IMR-90 (cell line): ENCODE data around the gene STX11. TPM values are rescaled to one million over a fixed set of nuclear protein-coding genes. Genes with fewer than 3 reads are reported as not detected.

ENCODE experiments used
- ATAC-seq: fragments of 200-7000 bp; cut with Tn5 transposase; 2 replicates; pipeline ENCODE4 v1.9.1; 2020; ENCODE audit warnings: low read depth, mild to moderate bottlenecking, moderate library complexity
- BruUV-seq: library from RNA; stranded (reverse); fragments of 400-500 nt; replicated peaks from 2 replicates; lab custom pipeline; 2021; lab: Mats Ljungman, UMichigan
- CTCF ChIA-PET: fragments of 300-600 bp; formaldehyde crosslinking; extraction: SDS; loops from one replicate; lab custom pipeline; 2021; ENCODE audit warnings: antibody characterized with exemption; lab: Yijun Ruan, JAX
- POLR2A ChIA-PET: fragments of 300-600 bp; sonication (Branson Sonifier 250); formaldehyde crosslinking; loops from one replicate; lab custom pipeline; 2022; ENCODE audit warnings: antibody characterized with exemption; ENCODE audit not compliant: unreplicated experiment; lab: Charles Lee
- DNase-seq: peaks from one replicate; pipeline ENCODE4 v3.0.0; 2013
- H2AFZ ChIP-seq: replicated peaks from 2 replicates; pipeline ENCODE3; 2013; ENCODE audit warnings: low read length, mild to moderate bottlenecking; ENCODE audit not compliant: poor library complexity
- H2AK5ac ChIP-seq: 2 replicates; pipeline ENCODE4 v1.6.1; 2013; ENCODE audit warnings: low read depth, low read length, inconsistent platforms
- H2AK9ac ChIP-seq: replicated peaks from 2 replicates; pipeline ENCODE3; 2013; ENCODE audit warnings: mild to moderate bottlenecking, low read depth, low read length, moderate library complexity; ENCODE audit not compliant: poor library complexity
- H2BK120ac ChIP-seq: 2 replicates; pipeline ENCODE4 v1.6.1; 2013; ENCODE audit warnings: low read depth, low read length, inconsistent platforms
- H2BK15ac ChIP-seq: 3 replicates; pipeline ENCODE4 v1.6.1; 2013; ENCODE audit warnings: low read depth, low read length, inconsistent platforms
- H2BK20ac ChIP-seq: 2 replicates; pipeline ENCODE4 v1.6.1; 2013; ENCODE audit warnings: low read depth, mild to moderate bottlenecking, inconsistent platforms, low read length, moderate library complexity
- H2BK5ac ChIP-seq: 2 replicates; pipeline ENCODE4 v1.6.1; 2013; ENCODE audit warnings: mild to moderate bottlenecking, low read depth, low read length, inconsistent platforms; ENCODE audit not compliant: poor library complexity, severe bottlenecking
- H3K14ac ChIP-seq: replicated peaks from 2 replicates; pipeline ENCODE4 v1.6.1; 2013; ENCODE audit warnings: low read depth, low read length, inconsistent platforms
- H3K18ac ChIP-seq: 2 replicates; pipeline ENCODE4 v1.6.1; 2013; ENCODE audit warnings: low read depth, low read length, control low read depth
- H3K23ac ChIP-seq: 2 replicates; pipeline ENCODE4 v1.6.1; 2013; ENCODE audit warnings: low read depth, low read length, inconsistent platforms
- H3K27ac ChIP-seq: 2 replicates; pipeline ENCODE4 v1.5.1; 2013; ENCODE audit warnings: mild to moderate bottlenecking, control low read depth, low read length; ENCODE audit not compliant: insufficient read depth
- H3K27me3 ChIP-seq: 2 replicates; pipeline ENCODE4 v1.6.1; 2013; ENCODE audit warnings: low read length; ENCODE audit not compliant: control insufficient read depth, insufficient read depth
- H3K36me3 ChIP-seq: 2 replicates; pipeline ENCODE4 v1.6.1; 2013; ENCODE audit warnings: low read length, mixed read lengths; ENCODE audit not compliant: control insufficient read depth, insufficient read depth
- H3K4ac ChIP-seq: 2 replicates; pipeline ENCODE4 v1.6.1; 2013; ENCODE audit warnings: low read depth, low read length, inconsistent platforms
- H3K4me1 ChIP-seq: 2 replicates; pipeline ENCODE4 v1.6.1; 2013; ENCODE audit warnings: low read length, mixed read lengths; ENCODE audit not compliant: control insufficient read depth, insufficient read depth
- H3K4me2 ChIP-seq: 2 replicates; pipeline ENCODE4 v1.6.1; 2013; ENCODE audit warnings: low read depth, mild to moderate bottlenecking, control low read depth, low read length, moderate library complexity
- H3K4me3 ChIP-seq: 2 replicates; pipeline ENCODE4 v1.5.1; 2013; ENCODE audit warnings: low read depth, mild to moderate bottlenecking, control low read depth, low read length, moderate library complexity; ENCODE audit not compliant: insufficient read depth
- H3K56ac ChIP-seq: 2 replicates; pipeline ENCODE4 v1.6.1; 2013; ENCODE audit warnings: low read length, inconsistent platforms; ENCODE audit not compliant: insufficient read depth; ENCODE audit errors: extremely low read depth
- H3K79me1 ChIP-seq, 2 experiments: 2 replicates each; pipeline ENCODE4 v1.6.1; 2013; ENCODE audit warnings: low read length in 2 of 2, inconsistent platforms in 1 of 2, low read depth in 1 of 2
- H3K9ac ChIP-seq: 2 replicates; pipeline ENCODE4 v1.6.1; 2013; ENCODE audit warnings: low read depth, low read length, control low read depth
- H3K9me1 ChIP-seq: 2 replicates; pipeline ENCODE4 v1.6.1; 2013; ENCODE audit warnings: low read length, inconsistent platforms; ENCODE audit not compliant: insufficient read depth
- H3K9me3 ChIP-seq: 2 replicates; pipeline ENCODE4 v1.6.1; 2013; ENCODE audit warnings: low read length; ENCODE audit not compliant: control insufficient read depth, insufficient read depth
- H4K20me1 ChIP-seq: 2 replicates; pipeline ENCODE4 v1.6.1; 2013; ENCODE audit warnings: low read length, inconsistent platforms; ENCODE audit not compliant: insufficient read depth
- H4K5ac ChIP-seq: 2 replicates; pipeline ENCODE4 v1.6.1; 2013; ENCODE audit warnings: mild to moderate bottlenecking, low read depth, low read length, control low read depth
- H4K8ac ChIP-seq, 2 experiments: 2 replicates each; pipeline ENCODE4 v1.6.1; 2013; ENCODE audit warnings: low read depth in 2 of 2, low read length in 2 of 2, control low read depth in 1 of 2, inconsistent platforms in 1 of 2
- H4K91ac ChIP-seq: 2 replicates; pipeline ENCODE4 v1.6.1; 2013; ENCODE audit warnings: low read depth, low read length, inconsistent platforms; ENCODE audit not compliant: insufficient read depth
- BHLHE40 ChIP-seq: fragments of 150-350 bp; IDR thresholded peaks from 2 replicates; pipeline ENCODE4 v1.6.1; 2016; ENCODE audit warnings: mild to moderate bottlenecking, low read depth, low read length
- ELK1 ChIP-seq: fragments of 150-350 bp; IDR thresholded peaks from 2 replicates; pipeline ENCODE4 v1.6.1; 2016; ENCODE audit warnings: low read depth, mild to moderate bottlenecking, low read length, moderate library complexity, borderline replicate concordance
- FOS ChIP-seq: fragments of 150-350 bp; IDR thresholded peaks from 2 replicates; pipeline ENCODE4 v1.6.1; 2016; ENCODE audit warnings: low read depth, low read length
- MAFK ChIP-seq: IDR thresholded peaks from 2 replicates; pipeline ENCODE4 v1.6.1; 2012; ENCODE audit warnings: low read depth, low read length, improper control_type of control experiment
- MAZ ChIP-seq: IDR thresholded peaks from 2 replicates; pipeline ENCODE4 v1.6.1; 2012; ENCODE audit warnings: low read depth, mild to moderate bottlenecking, low read length, improper control_type of control experiment, moderate library complexity, borderline replicate concordance
- MXI1 ChIP-seq: IDR thresholded peaks from 2 replicates; pipeline ENCODE4 v1.6.1; 2012; ENCODE audit warnings: low read depth, mild to moderate bottlenecking, low read length, moderate library complexity, borderline replicate concordance
- RAD21 ChIP-seq: IDR thresholded peaks from 2 replicates; pipeline ENCODE4 v1.6.1; 2012; ENCODE audit warnings: low read length, improper control_type of control experiment
- RCOR1 ChIP-seq: IDR thresholded peaks from 2 replicates; pipeline ENCODE4 v1.6.1; 2012; ENCODE audit warnings: mild to moderate bottlenecking, low read length, improper control_type of control experiment; ENCODE audit not compliant: insufficient replicate concordance
- RFX5 ChIP-seq: IDR thresholded peaks from 2 replicates; pipeline ENCODE4 v1.8.0; 2012; ENCODE audit warnings: low read depth, mild to moderate bottlenecking, low read length, moderate library complexity
- SMC3 ChIP-seq: fragments of 150-350 bp; IDR thresholded peaks from 2 replicates; pipeline ENCODE4 v1.6.1; 2016; ENCODE audit warnings: low read depth, mild to moderate bottlenecking, antibody characterized with exemption, low read length, moderate library complexity
- USF2 ChIP-seq: fragments of 150-350 bp; IDR thresholded peaks from 2 replicates; pipeline ENCODE4 v1.6.1; 2017; ENCODE audit warnings: mild to moderate bottlenecking, antibody characterized with exemption, low read length, low read depth
- WGBS, 2 experiments: methylation state at CpG; one replicate each; pipeline versions ENCODE4 v1.1.5 to v1.1.7; 2013; ENCODE audit warnings: missing lambda C conversion rate in 2 of 2; ENCODE audit not compliant: insufficient read length in 1 of 2; ENCODE audit errors: extremely low coverage in 2 of 2; 5-methylcytosine and 5-hydroxymethylcytosine counted together
- dilution Hi-C: fragments of 300-500 bp; cut with HindIII; formaldehyde crosslinking; loops from one replicate; pipeline ENCODE4 v1.14.3; 2018; ENCODE audit warnings: low sequenced_read_pairs; ENCODE audit not compliant: unreplicated experiment
- in situ Hi-C: fragments of 300-500 bp; cut with MboI; formaldehyde crosslinking; loops from 3 replicates; pipeline ENCODE4 v1.14.3; 2019; ENCODE audit warnings: low sequenced_read_pairs, inconsistent platforms, mixed read lengths
- intact Hi-C: fragments of 100-400 bp; cut with micrococcal nuclease; formaldehyde crosslinking; loops from 2 replicates; pipeline ENCODE4 v1.10.0; 2022
- polyA plus RNA-seq, 3 experiments: library from polyadenylated mRNA; depleted of rRNA; stranded (reverse); fragments of >200 nt; gene quantifications; 2 replicates each; pipeline ENCODE4 v1.2.3, GENCODE V29; 2012; ENCODE audit warnings: low replicate concordance in 1 of 3
- total RNA-seq: library from RNA; depleted of rRNA; stranded (reverse); fragments of >200 nt; gene quantifications from 2 replicates; pipeline ENCODE4 v1.2.3, GENCODE V29; 2012
- TF ChIP-seq, protein P1 (sequence below): conservative IDR thresholded peaks from 2 replicates; pipeline ENCODE4 v1.5.1; 2012; ENCODE audit warnings: mild to moderate bottlenecking, low read depth, low read length, improper control_type of control experiment

Gene STX11
- total and polyA plus RNA-seq, 2 of the 4 experiments (the other 2 are of a cell fraction) = 0.54 to 0.68 TPM

DNA sequence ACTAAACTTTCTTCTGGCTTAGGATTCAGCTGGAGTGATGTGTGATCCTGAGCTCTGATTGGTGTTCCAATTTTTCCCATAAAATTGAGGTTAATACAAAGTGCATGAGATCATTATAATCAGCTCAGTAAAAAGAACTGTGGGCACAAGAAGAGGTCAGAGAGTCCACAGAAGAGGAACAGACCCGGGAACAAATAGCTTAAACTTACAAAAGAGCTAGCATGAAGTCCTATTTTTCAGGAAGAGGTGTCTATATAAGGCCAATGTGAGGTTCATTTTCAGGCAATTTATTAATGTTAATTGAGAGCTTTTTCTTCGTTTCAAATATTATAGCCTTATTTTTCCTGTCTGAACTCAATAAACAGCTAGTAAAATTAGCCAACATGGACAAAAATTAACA, 26.9 kb upstream of the STX11 start:
- H2BK5ac ChIP-seq = no peak overlapping the region
- no peak overlapping the region for H4K91ac ChIP-seq
- H3K36me3 ChIP-seq = no peaks in the 10 kb centered on the region
- no peaks in the 10 kb centered on the region for H3K4me1 ChIP-seq
- no peak overlapping the region for H2BK15ac ChIP-seq
- no peak overlapping the region for H3K4me2 ChIP-seq
- no peak overlapping the region for H3K18ac ChIP-seq
- in situ Hi-C loops (loop anchor here (25.0 kb wide), 1 partner anchor 1089 kb away; no protein-coding TSS in a partner anchor), dilution Hi-C loops (no loop called here), intact Hi-C loops (no loop called here)
- H3K14ac ChIP-seq = no peak overlapping the region
- no peak overlapping the region for H3K4ac ChIP-seq
- no peak overlapping the region for H2AK9ac ChIP-seq
- CTCF ChIA-PET = interaction anchor here (1.1 kb wide), 1 partner anchor 31 kb away, joined by 3 read pairs; no protein-coding TSS in a partner anchor
- H3K79me1 ChIP-seq = no peaks in the 10 kb centered on the region
- no CpG with 5 or more reads among the region's 2 CpGs for WGBS, 2 experiments
- H4K5ac ChIP-seq = no peak overlapping the region
- no peak for ATAC-seq
- no peak for DNase-seq
- H3K4me3 ChIP-seq = no peak overlapping the region
- BruUV-seq = no TSS peak
- no peak overlapping the region for H3K23ac ChIP-seq
- no peak overlapping the region for H2AK5ac ChIP-seq
- no peaks in the 10 kb centered on the region for H3K9me3 ChIP-seq
- no peaks in the 10 kb centered on the region for H4K20me1 ChIP-seq
- TF ChIP-seq RFX5 = no peak
- no peak for TF ChIP-seq SMC3
- TF ChIP-seq FOS = no peak
- TF ChIP-seq RAD21 = no peak
- no peak for TF ChIP-seq USF2
- no peak for TF ChIP-seq RCOR1
- no peak for TF ChIP-seq BHLHE40
- TF ChIP-seq ELK1 = no peak
- no peak for TF ChIP-seq MAFK
- no peak for TF ChIP-seq MAZ
- TF ChIP-seq, protein P1, sequence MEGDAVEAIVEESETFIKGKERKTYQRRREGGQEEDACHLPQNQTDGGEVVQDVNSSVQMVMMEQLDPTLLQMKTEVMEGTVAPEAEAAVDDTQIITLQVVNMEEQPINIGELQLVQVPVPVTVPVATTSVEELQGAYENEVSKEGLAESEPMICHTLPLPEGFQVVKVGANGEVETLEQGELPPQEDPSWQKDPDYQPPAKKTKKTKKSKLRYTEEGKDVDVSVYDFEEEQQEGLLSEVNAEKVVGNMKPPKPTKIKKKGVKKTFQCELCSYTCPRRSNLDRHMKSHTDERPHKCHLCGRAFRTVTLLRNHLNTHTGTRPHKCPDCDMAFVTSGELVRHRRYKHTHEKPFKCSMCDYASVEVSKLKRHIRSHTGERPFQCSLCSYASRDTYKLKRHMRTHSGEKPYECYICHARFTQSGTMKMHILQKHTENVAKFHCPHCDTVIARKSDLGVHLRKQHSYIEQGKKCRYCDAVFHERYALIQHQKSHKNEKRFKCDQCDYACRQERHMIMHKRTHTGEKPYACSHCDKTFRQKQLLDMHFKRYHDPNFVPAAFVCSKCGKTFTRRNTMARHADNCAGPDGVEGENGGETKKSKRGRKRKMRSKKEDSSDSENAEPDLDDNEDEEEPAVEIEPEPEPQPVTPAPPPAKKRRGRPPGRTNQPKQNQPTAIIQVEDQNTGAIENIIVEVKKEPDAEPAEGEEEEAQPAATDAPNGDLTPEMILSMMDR = no peak
- no peak for TF ChIP-seq MXI1
- H3K27me3 ChIP-seq = peaks cover 3% of the 10 kb centered on the region
- H3K9me1 ChIP-seq = no peaks in the 10 kb centered on the region
- H2BK120ac ChIP-seq = no peak overlapping the region
- H2BK20ac ChIP-seq = no peak overlapping the region
- no peak overlapping the region for H3K27ac ChIP-seq
- POLR2A ChIA-PET = interaction anchor here (0.7 kb wide), 1 partner anchor 8 kb away, joined by 3 read pairs; no protein-coding TSS in a partner anchor
- H3K56ac ChIP-seq = no peak overlapping the region
- H2AFZ ChIP-seq = no peak overlapping the region
- no peak overlapping the region for H4K8ac ChIP-seq
- no peak overlapping the region for H3K9ac ChIP-seq
